Measurements from ENCODE around the gene GAB3. TPM values are rescaled to one million over a fixed set of nuclear protein-coding genes. Genes with fewer than 3 reads are reported as not detected.

Gene GAB3
- total RNA-seq, 1 experiment from 2014 or later, result 0.17 TPM

GRCh38 chrX:154737136-154737535 is 13.7 kb downstream of the GAB3 start:
- Histone ChIP-seq H3F3A (ENCODE audit: insufficient read depth, low read depth) (peaks cover 6% of the 10 kb centered on the region; the same call in 1 of the 2 replicates), H3K79me2 (ENCODE audit: low read depth) (no peaks in the 10 kb centered on the region), H3K36me3 (ENCODE audit: low read depth) (no peaks in the 10 kb centered on the region), H3K9me2 (ENCODE audit: insufficient read depth) (no peaks in the 10 kb centered on the region), H3K27me3 (ENCODE audit: insufficient read depth, low read depth) (no peaks in the 10 kb centered on the region), H2AFZ (no peak overlapping the region), H3K4me1 (replicated peaks; ENCODE audit: insufficient read depth) (peaks cover 13% of the 10 kb centered on the region), H3K4me2 (no peak overlapping the region), H3K4me3 (no peak overlapping the region), H3K9me3 (ENCODE audit: insufficient read depth, low read depth) (no peaks in the 10 kb centered on the region), H4K20me1 (ENCODE audit: insufficient read depth) (no peaks in the 10 kb centered on the region), H3K27ac (no peak overlapping the region)
- DNase-seq, result no peak
- TF ChIP-seq EZH2 (IDR thresholded peaks at IDR 0.05; ENCODE audit: low read depth), result no peak
- TF ChIP-seq CTCF (conservative IDR thresholded peaks at IDR 0.05), result no peak
- no TSS peak for BruUV-seq (replicated peaks)
- ChIA-PET CTCF (no interaction called here), POLR2A (ENCODE audit: unreplicated experiment) (no interaction called here)
- intact Hi-C loops (cut with micrococcal nuclease; ENCODE audit: unreplicated experiment), result no loop called here

- Histone ChIP-seq H3F3A (ENCODE audit: insufficient read depth, low read depth) (peaks cover 6% of the 10 kb centered on the region; the same call in 1 of the 2 replicates), H3K27ac (no peak overlapping the region), H3K27me3 (ENCODE audit: insufficient read depth, low read depth) (no peaks in the 10 kb centered on the region), H3K4me2 (no peak overlapping the region), H3K79me2 (ENCODE audit: low read depth) (no peaks in the 10 kb centered on the region), H3K4me3 (no peak overlapping the region), H4K20me1 (ENCODE audit: insufficient read depth) (no peaks in the 10 kb centered on the region), H2AFZ (no peak overlapping the region), H3K9me3 (ENCODE audit: insufficient read depth, low read depth) (no peaks in the 10 kb centered on the region), H3K4me1 (replicated peaks; ENCODE audit: insufficient read depth) (peaks cover 21% of the 10 kb centered on the region), H3K9me2 (ENCODE audit: insufficient read depth) (no peaks in the 10 kb centered on the region), H3K36me3 (ENCODE audit: low read depth) (no peaks in the 10 kb centered on the region)
- BruUV-seq (replicated peaks), result no TSS peak
- ChIA-PET POLR2A (ENCODE audit: unreplicated experiment) (no interaction called here), CTCF (no interaction called here)
- TF ChIP-seq EZH2 (IDR thresholded peaks at IDR 0.05; ENCODE audit: low read depth) (no peak), CTCF (conservative IDR thresholded peaks at IDR 0.05) (no peak)
- intact Hi-C loops (cut with micrococcal nuclease; ENCODE audit: unreplicated experiment), result no loop called here
- DNase-seq, result no peak
These were observed 15.0 kb downstream of the GAB3 start for GRCh38 chrX:154735695-154736393.

- no peak for DNase-seq
- intact Hi-C loops (cut with micrococcal nuclease; ENCODE audit: unreplicated experiment), result no loop called here
- H3K27me3 ChIP-seq (ENCODE audit: insufficient read depth, low read depth), result no peaks in the 10 kb centered on the region
- no peaks in the 10 kb centered on the region for H3K9me3 ChIP-seq (ENCODE audit: insufficient read depth, low read depth)
- no peak overlapping the region for H3K4me2 ChIP-seq
- no peak overlapping the region for H3K27ac ChIP-seq
- H2AFZ ChIP-seq, result no peak overlapping the region
- TF ChIP-seq CTCF (conservative IDR thresholded peaks at IDR 0.05) (no peak), EZH2 (IDR thresholded peaks at IDR 0.05; ENCODE audit: low read depth) (no peak)
- H3K4me3 ChIP-seq, result no peak overlapping the region
- peaks cover 30% of the 10 kb centered on the region for H3K4me1 ChIP-seq (replicated peaks; ENCODE audit: insufficient read depth)
- peaks cover 6% of the 10 kb centered on the region; the same call in 1 of the 2 replicates for H3F3A ChIP-seq (ENCODE audit: insufficient read depth, low read depth)
- no peaks in the 10 kb centered on the region for H3K9me2 ChIP-seq (ENCODE audit: insufficient read depth)
- H3K36me3 ChIP-seq (ENCODE audit: low read depth), result no peaks in the 10 kb centered on the region
- no peaks in the 10 kb centered on the region for H4K20me1 ChIP-seq (ENCODE audit: insufficient read depth)
- ChIA-PET CTCF (no interaction called here), POLR2A (ENCODE audit: unreplicated experiment) (no interaction called here)
- H3K79me2 ChIP-seq (ENCODE audit: low read depth), result no peaks in the 10 kb centered on the region
- BruUV-seq (replicated peaks), result no TSS peak
These were observed 16.7 kb downstream of the GAB3 start for GRCh38 chrX:154734061-154734781.

Measured in PC-9 (cell line).